SK-N-SH treated with all-trans-retinoic acid at 6 μM for 48 hours (cell line): Measurements from ENCODE around the gene DOCK7.

Experiments
- CSDC2 ChIP-seq: fragments of 250-450 bp; sonication (Bioruptor Pico); IDR thresholded peaks from 2 replicates; pipeline ENCODE4 v1.5.0; 2020; ENCODE audit warnings: mild to moderate bottlenecking, moderate library complexity
- RARB ChIP-seq: fragments of 250-450 bp; sonication (Bioruptor Pico); IDR thresholded peaks from 2 replicates; pipeline ENCODE4 v1.8.0; 2021; ENCODE audit warnings: mild to moderate bottlenecking, moderate library complexity
- ZC3H10 ChIP-seq: fragments of 250-450 bp; sonication (Bioruptor Pico); IDR thresholded peaks from 2 replicates; pipeline ENCODE4 v1.5.1; 2021; ENCODE audit warnings: mild to moderate bottlenecking, moderate library complexity
- ZFP30 ChIP-seq: fragments of 450-650 bp; formaldehyde crosslinking; IDR thresholded peaks from 2 replicates; pipeline ENCODE4 v1.5.0; 2022; ENCODE audit warnings: mild to moderate bottlenecking, moderate library complexity

- no peak for TF ChIP-seq ZC3H10 (CRISPR knock-in tag)
- no peak for TF ChIP-seq CSDC2
- no peak for TF ChIP-seq RARB (CRISPR knock-in tag)
- no peak for TF ChIP-seq ZFP30 (CRISPR knock-in tag)
Measured at GRCh38 chr1:62590255-62590969, 97.8 kb downstream of the DOCK7 start.
